Kidney epithelial cell (primary cell): ENCODE data around the gene RNF182. TPM values are rescaled to one million over a fixed set of nuclear protein-coding genes. Genes with fewer than 3 reads are reported as not detected.

Experiments used
- DNase-seq: peaks from one replicate; pipeline ENCODE4 v3.0.0-alpha.2; 2010; ENCODE audit warnings: low read depth
- H3K27me3 ChIP-seq: 2 replicates; pipeline ENCODE4 v1.6.0; 2011; ENCODE audit warnings: low read length; ENCODE audit not compliant: control insufficient read depth, insufficient read depth
- H3K36me3 ChIP-seq: 2 replicates; pipeline ENCODE4 v1.5.1; 2011; ENCODE audit warnings: low read length; ENCODE audit not compliant: control insufficient read depth, insufficient read depth
- H3K4me3 ChIP-seq: 2 replicates; pipeline ENCODE4 v1.5.1; 2011; ENCODE audit warnings: low read depth, mild to moderate bottlenecking, control low read depth, low read length
- CTCF ChIP-seq: IDR thresholded peaks from 2 replicates; pipeline ENCODE4 v1.5.1; 2011; ENCODE audit warnings: mild to moderate bottlenecking, moderate library complexity, low read length, control low read depth, inconsistent platforms; ENCODE audit not compliant: insufficient read depth, poor library complexity, severe bottlenecking
- total RNA-seq: library from RNA; depleted of rRNA; stranded (reverse); fragments of >200 nt; gene quantifications from 2 replicates; pipeline ENCODE4 v1.2.3, GENCODE V29; 2015

Gene RNF182
- total RNA-seq, 1 donor from 2014 or later: 7.6 TPM

DNA sequence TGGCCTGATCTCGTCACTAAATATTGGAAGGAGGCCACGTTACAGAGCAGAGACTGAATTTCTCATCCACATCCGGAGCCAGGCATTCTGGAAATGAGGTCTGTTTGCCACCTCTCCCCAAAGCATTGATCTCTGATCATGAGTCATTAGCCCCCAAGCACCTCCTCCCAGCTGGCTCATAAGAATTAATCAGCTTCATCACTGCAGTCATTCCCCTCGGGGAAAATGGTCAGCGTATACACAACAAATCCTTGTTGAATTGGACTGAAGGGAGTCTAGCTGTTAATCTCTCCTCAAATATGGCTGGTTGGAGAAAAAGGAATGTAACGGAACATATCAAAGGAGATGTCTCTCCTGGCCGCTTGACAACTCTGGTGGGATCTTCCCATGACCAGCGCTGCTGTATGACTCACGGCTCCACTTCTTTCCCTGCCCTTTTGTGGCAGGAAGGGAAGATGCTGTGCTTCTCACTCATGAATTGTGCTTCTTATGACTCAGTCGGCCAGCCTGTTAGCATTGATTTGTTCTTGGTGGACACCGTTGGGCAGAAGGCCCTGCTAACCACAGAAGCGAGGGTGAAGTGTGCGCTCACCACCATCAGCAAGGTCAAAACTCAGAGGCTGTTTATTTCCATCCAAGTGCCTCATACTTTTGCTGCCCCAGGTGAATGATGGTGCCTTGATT is 76.7 kb downstream of the RNF182 start:
- DNase-seq: peak; percentile 95
- no peak overlapping the region for H3K4me3 ChIP-seq
- H3K27me3 ChIP-seq: no peaks in the 10 kb centered on the region
- H3K36me3 ChIP-seq: no peaks in the 10 kb centered on the region
- TF ChIP-seq CTCF: no peak

GRCh38 chr6:14002176-14002947 is 77.6 kb downstream of the RNF182 start:
- Histone ChIP-seq H3K4me3 (no peak overlapping the region), H3K27me3 (no peaks in the 10 kb centered on the region), H3K36me3 (no peaks in the 10 kb centered on the region)
- DNase-seq: no peak
- no peak for TF ChIP-seq CTCF

- no peak for TF ChIP-seq CTCF
- no peak overlapping the region for H3K4me3 ChIP-seq
- DNase-seq: no peak
- no peaks in the 10 kb centered on the region for H3K36me3 ChIP-seq
- H3K27me3 ChIP-seq: no peaks in the 10 kb centered on the region
Observed at GRCh38 chr6:14004258-14004657, 79.5 kb downstream of the RNF182 start.

DNA sequence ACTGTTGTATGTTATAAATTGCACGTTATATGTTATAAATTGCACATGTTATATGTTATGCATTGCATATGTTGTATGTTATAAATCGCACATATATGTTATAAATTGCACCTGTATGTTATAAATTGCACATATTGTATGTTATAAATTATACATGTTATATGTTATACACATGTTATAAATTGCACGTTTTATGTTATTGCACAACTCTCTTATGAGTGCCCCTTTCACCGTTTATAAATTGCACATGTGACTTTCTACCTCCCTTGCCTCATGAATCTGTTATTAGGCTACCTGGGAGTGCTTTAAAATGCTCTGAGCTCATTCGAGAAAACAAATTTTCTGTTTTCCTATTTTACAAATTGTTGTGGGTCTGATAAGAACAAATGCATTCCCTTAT is 84.1 kb downstream of the RNF182 start:
- TF ChIP-seq CTCF: no peak
- no peak overlapping the region for H3K4me3 ChIP-seq
- H3K27me3 ChIP-seq: no peaks in the 10 kb centered on the region
- no peak for DNase-seq
- H3K36me3 ChIP-seq: no peaks in the 10 kb centered on the region

DNA sequence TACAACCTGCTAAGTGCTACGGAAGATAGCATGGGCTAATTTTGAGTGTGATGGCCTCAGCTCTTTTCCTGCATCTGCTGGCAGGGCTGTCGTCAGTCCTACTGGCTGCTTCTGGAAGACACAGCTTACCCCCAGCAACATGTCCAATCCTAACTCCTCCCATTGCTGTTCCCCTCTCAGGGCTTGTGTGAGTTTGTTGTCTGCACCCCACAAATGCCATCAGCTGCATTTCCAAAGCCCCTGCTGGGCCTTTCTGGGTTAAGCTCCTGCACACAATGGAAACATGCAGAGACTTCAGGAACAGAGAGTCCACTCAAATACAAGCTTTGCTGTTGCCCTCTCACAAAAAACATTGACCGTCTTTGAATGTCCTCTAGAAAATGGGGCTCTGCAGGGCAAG is 84.7 kb downstream of the RNF182 start:
- Histone ChIP-seq H3K4me3 (no peak overlapping the region), H3K27me3 (no peaks in the 10 kb centered on the region), H3K36me3 (no peaks in the 10 kb centered on the region)
- no peak for DNase-seq
- TF ChIP-seq CTCF: no peak
